Parathyroid adenoma (tissue), 2 donors: ENCODE results near the gene TMEM120B.
A peak's percentile ranks its signal among the peaks of the same experiment; 100 is the strongest.

Experiments used
- H2AFZ ChIP-seq: fragments of 300-600 bp; sonication (generic); one replicate; pipeline ENCODE4 v1.7.0; 2017; ENCODE audit warnings: antibody characterized with exemption, mild to moderate bottlenecking
- H3K27ac ChIP-seq: fragments of 300-600 bp; sonication (generic); one replicate; pipeline ENCODE4 v1.7.0; 2017
- H3K27me3 ChIP-seq: fragments of 300-600 bp; sonication (generic); one replicate; pipeline ENCODE4 v1.7.0; 2017; ENCODE audit warnings: low read length; ENCODE audit not compliant: control insufficient read depth, insufficient read depth
- H3K36me3 ChIP-seq: fragments of 300-600 bp; sonication (generic); one replicate; pipeline ENCODE4 v1.7.0; 2017; ENCODE audit warnings: low read length; ENCODE audit not compliant: control insufficient read depth, insufficient read depth
- H3K4me1 ChIP-seq: fragments of 300-600 bp; sonication (generic); one replicate; pipeline ENCODE4 v1.7.0; 2017; ENCODE audit warnings: control low read depth
- H3K4me2 ChIP-seq: fragments of 300-600 bp; sonication (generic); one replicate; pipeline ENCODE4 v1.7.0; 2017; ENCODE audit warnings: low read length
- H3K4me3 ChIP-seq: fragments of 300-600 bp; sonication (generic); one replicate; pipeline ENCODE4 v1.7.0; 2017; ENCODE audit warnings: low read depth, low read length
- H3K79me2 ChIP-seq: fragments of 300-600 bp; sonication (generic); one replicate; pipeline ENCODE4 v1.7.0; 2017; ENCODE audit warnings: control low read depth
- H3K9ac ChIP-seq: fragments of 300-600 bp; sonication (generic); one replicate; pipeline ENCODE4 v1.7.0; 2017; ENCODE audit warnings: mild to moderate bottlenecking
- H3K9me3 ChIP-seq: fragments of 300-600 bp; sonication (generic); one replicate; pipeline ENCODE4 v1.7.0; 2017; ENCODE audit warnings: low read length; ENCODE audit not compliant: control insufficient read depth
- TF ChIP-seq, protein P1 (sequence below): fragments of 300-600 bp; sonication (generic); IDR thresholded peaks from one replicate; pipeline ENCODE4 v1.7.0; 2017; ENCODE audit warnings: antibody characterized with exemption, mild to moderate bottlenecking
- donor health status: primary hyperparathyroidism.

TMEM120B gene

GRCh38 chr12:121810833-121811433 lies 98.4 kb downstream of the TMEM120B start:
- no peaks in the 10 kb centered on the region for H3K36me3 ChIP-seq
- TF ChIP-seq, protein P1, sequence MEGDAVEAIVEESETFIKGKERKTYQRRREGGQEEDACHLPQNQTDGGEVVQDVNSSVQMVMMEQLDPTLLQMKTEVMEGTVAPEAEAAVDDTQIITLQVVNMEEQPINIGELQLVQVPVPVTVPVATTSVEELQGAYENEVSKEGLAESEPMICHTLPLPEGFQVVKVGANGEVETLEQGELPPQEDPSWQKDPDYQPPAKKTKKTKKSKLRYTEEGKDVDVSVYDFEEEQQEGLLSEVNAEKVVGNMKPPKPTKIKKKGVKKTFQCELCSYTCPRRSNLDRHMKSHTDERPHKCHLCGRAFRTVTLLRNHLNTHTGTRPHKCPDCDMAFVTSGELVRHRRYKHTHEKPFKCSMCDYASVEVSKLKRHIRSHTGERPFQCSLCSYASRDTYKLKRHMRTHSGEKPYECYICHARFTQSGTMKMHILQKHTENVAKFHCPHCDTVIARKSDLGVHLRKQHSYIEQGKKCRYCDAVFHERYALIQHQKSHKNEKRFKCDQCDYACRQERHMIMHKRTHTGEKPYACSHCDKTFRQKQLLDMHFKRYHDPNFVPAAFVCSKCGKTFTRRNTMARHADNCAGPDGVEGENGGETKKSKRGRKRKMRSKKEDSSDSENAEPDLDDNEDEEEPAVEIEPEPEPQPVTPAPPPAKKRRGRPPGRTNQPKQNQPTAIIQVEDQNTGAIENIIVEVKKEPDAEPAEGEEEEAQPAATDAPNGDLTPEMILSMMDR: no peak
- H3K4me2 ChIP-seq: peak overlapping the region; percentile 90
- peak overlapping the region; percentile 55 for H3K27ac ChIP-seq
- no peak overlapping the region for H3K4me3 ChIP-seq
- no peaks in the 10 kb centered on the region for H3K9me3 ChIP-seq
- H3K79me2 ChIP-seq: peaks cover 54% of the 10 kb centered on the region
- no peak overlapping the region for H3K9ac ChIP-seq
- H3K4me1 ChIP-seq: peaks cover 16% of the 10 kb centered on the region
- H2AFZ ChIP-seq: no peak overlapping the region
- H3K27me3 ChIP-seq: no peaks in the 10 kb centered on the region

DNA sequence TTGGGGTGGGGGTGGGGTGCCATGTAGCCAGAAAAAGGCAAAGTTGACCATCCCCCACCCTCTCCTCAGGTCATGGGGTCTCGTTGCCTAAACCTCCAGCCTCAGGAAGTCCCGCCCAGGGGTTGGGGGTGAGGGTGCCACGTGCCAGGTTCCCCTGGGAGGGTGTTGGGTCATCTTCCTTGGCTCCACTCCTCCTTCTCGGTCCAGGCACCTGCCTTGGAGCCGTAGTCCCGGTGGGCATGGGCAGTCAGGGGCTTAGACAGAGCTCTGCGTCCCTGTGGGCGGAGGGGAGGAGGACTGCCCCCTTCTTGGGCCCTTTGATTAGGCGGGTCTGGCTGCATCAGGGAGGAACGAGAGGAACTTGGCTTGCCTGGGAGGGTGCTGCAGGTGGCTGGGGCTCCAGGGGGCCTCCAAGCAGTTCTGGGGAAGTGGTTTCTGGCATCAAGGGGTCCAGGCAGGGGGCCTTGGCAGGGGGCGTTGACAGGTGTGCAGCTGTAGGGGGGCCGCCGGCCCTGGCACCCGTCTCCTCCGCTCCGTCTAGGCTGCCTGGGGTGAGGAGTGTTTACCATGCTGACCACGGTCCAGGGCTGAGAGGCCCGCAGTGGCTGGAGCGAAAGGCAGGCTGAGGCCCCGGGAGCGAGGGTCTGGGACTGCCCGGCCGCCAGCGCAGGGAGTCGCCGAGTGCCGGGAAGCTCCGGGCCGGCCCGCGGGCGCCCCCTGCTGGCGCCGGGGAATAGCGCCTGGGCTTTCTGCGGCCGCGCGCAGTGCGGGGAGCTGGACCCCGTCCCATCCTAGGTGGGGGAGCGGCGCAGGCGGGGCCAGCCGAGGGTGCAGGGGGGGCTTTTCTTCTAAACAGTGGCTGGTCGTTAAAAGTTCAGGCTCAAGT lies 99.1 kb downstream of the TMEM120B start:
- peaks cover 14% of the 10 kb centered on the region for H3K4me1 ChIP-seq
- H3K27ac ChIP-seq: peak overlapping the region; percentile 55
- H2AFZ ChIP-seq: no peak overlapping the region
- H3K79me2 ChIP-seq: peaks cover 50% of the 10 kb centered on the region
- peak overlapping the region; percentile 79 for H3K4me3 ChIP-seq
- H3K4me2 ChIP-seq: peak overlapping the region; percentile 90
- H3K36me3 ChIP-seq: no peaks in the 10 kb centered on the region
- no peak overlapping the region for H3K9ac ChIP-seq
- TF ChIP-seq, protein P1: peak; percentile 100
- H3K27me3 ChIP-seq: no peaks in the 10 kb centered on the region
- H3K9me3 ChIP-seq: no peaks in the 10 kb centered on the region

DNA sequence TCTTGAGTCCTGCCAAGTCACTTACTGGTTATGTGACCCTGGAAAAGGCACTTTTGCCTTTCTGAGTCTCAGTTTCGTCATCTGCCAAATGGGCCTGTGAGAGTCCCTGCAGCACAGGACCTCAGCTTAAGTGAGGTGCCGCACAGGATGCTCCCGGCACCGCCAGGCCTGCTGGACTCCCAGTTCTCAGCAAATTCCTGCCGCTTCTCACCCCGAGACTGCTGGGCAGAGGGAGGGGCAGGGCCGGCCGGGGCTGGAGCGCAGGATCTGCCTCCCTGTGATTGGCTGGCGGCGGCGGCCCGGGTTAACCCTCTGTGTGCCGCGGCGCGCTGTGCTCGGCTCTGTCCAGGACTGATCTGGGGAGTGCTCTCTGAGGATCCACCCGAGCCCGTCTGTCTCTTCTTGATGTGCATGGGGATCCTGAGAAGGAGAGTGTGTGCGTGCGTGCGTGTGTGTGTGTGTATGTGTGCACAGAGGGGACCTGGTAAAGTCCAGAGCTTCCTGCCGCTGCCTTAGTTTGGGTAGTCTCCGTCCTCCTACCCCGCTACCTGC lies 99.8 kb downstream of the TMEM120B start:
- H3K27me3 ChIP-seq: no peaks in the 10 kb centered on the region
- H3K4me1 ChIP-seq: peaks cover 9% of the 10 kb centered on the region

GRCh38 chr12:121812921-121813896 lies 100.7 kb downstream of the TMEM120B start:
- Histone ChIP-seq H3K4me1 (peaks cover 9% of the 10 kb centered on the region), H3K4me2 (peak overlapping the region; percentile 90), H3K36me3 (no peaks in the 10 kb centered on the region), H3K27me3 (no peaks in the 10 kb centered on the region), H3K9me3 (no peaks in the 10 kb centered on the region), H3K27ac (no peak overlapping the region), H3K4me3 (no peak overlapping the region), H2AFZ (no peak overlapping the region), H3K79me2 (peaks cover 55% of the 10 kb centered on the region), H3K9ac (no peak overlapping the region)
- TF ChIP-seq, protein P1: no peak

More for the DNA sequence above, 99.8 kb downstream of the TMEM120B start:
- no peak overlapping the region for H3K9ac ChIP-seq
- H2AFZ ChIP-seq: no peak overlapping the region
- H3K9me3 ChIP-seq: no peaks in the 10 kb centered on the region
- peak overlapping the region; percentile 79 for H3K4me3 ChIP-seq
- H3K79me2 ChIP-seq: peaks cover 51% of the 10 kb centered on the region
- no peaks in the 10 kb centered on the region for H3K36me3 ChIP-seq
- TF ChIP-seq, protein P1: no peak
- peak overlapping the region; percentile 55 for H3K27ac ChIP-seq
- peak overlapping the region; percentile 90 for H3K4me2 ChIP-seq
